HCT116 (cell line): ENCODE results near the gene ARMC8. TPM values are rescaled to one million over a fixed set of nuclear protein-coding genes. Genes with fewer than 3 reads are reported as not detected.

ENCODE experiments used
- ATAC-seq: fragments of 200-7000 bp; cut with Tn5 transposase; 2 replicates; pipeline ENCODE4 v1.9.1; 2020; ENCODE audit warnings: mild to moderate bottlenecking, moderate library complexity
- BruUV-seq: library from RNA; stranded (reverse); fragments of 400-500 nt; replicated peaks from 2 replicates; lab custom pipeline; 2021; lab: Mats Ljungman, UMichigan
- CTCF ChIA-PET: fragments of 300-600 bp; sonication (Branson Sonifier 250); formaldehyde crosslinking; loops from one replicate; lab custom pipeline; 2021; ENCODE audit warnings: antibody characterized with exemption; lab: Charles Lee
- POLR2A ChIA-PET: fragments of 300-600, 350-600 bp; sonication (Branson Sonifier 250); formaldehyde crosslinking; loops from one replicate; lab custom pipeline; 2021; ENCODE audit warnings: antibody characterized with exemption; lab: Charles Lee
- RAD21 ChIA-PET, 2 experiments: fragments of 300-600 bp; sonication (Branson Sonifier 250); formaldehyde crosslinking; loops; one replicate each; lab custom pipeline; 2023; ENCODE audit warnings: low total read pairs in 2 of 2; ENCODE audit not compliant: uncharacterized antibody in 2 of 2, unreplicated experiment in 2 of 2, low non-redundant PET in 1 of 2; lab: Charles Lee
- DNase-seq: peaks from one replicate; pipeline ENCODE4 v3.0.0-alpha.2; 2010; ENCODE audit warnings: low read depth, low spot score
- H2AFZ ChIP-seq: fragments of 200-600 bp; shearing (Covaris generic), sonication (generic); 2 replicates; pipeline ENCODE4 v1.6.1; 2017; ENCODE audit warnings: low read depth, mixed run types, mixed read lengths, antibody characterized with exemption, low read length; ENCODE audit not compliant: poor library complexity, severe bottlenecking
- H3K27ac ChIP-seq: 2 replicates; pipeline ENCODE4 v1.5.1; 2012; ENCODE audit warnings: low read depth, low read length
- H3K27me3 ChIP-seq: fragments of 200-600 bp; sonication (generic); 2 replicates; pipeline ENCODE4 v1.6.1; 2016; ENCODE audit warnings: mixed run types, low read length, mixed read lengths; ENCODE audit not compliant: insufficient read depth
- H3K36me3 ChIP-seq, 2 experiments: fragments of 200-500 bp in 1 of 2; fragments of 200-600 bp in 1 of 2; sonication (Bioruptor generic) in 1 of 2; sonication (generic) in 1 of 2; 2 replicates each; pipeline versions ENCODE4 v1.5.1 to v1.6.1; 2014 to 2016; ENCODE audit warnings: low read length in 2 of 2, inconsistent platforms in 1 of 2, mixed read lengths in 1 of 2, mixed run types in 1 of 2; ENCODE audit not compliant: insufficient read depth in 2 of 2, control insufficient read depth in 1 of 2
- H3K4me1 ChIP-seq, 2 experiments: fragments of 200-600 bp in 1 of 2; sonication (generic) in 1 of 2; 2 replicates each; pipeline versions ENCODE4 v1.5.1 to v1.6.1; 2012 to 2017; ENCODE audit warnings: low read length in 2 of 2, inconsistent platforms in 1 of 2, mild to moderate bottlenecking in 1 of 2, mixed read lengths in 1 of 2, mixed run types in 1 of 2, moderate library complexity in 1 of 2; ENCODE audit not compliant: insufficient read depth in 2 of 2, control insufficient read depth in 1 of 2
- H3K4me2 ChIP-seq: fragments of 200-600 bp; sonication (generic); 2 replicates; pipeline ENCODE4 v1.6.1; 2017; ENCODE audit warnings: mixed run types, low read length, mixed read lengths
- H3K4me3 ChIP-seq, 2 experiments: fragments of 200-600 bp in 1 of 2; sonication (generic) in 1 of 2; replicated peaks in 1 of 2; 2 replicates each; pipeline ENCODE4 v1.5.1; 2011 to 2016; ENCODE audit warnings: low read length in 2 of 2, control low read depth in 1 of 2, low read depth in 1 of 2, mild to moderate bottlenecking in 1 of 2, mixed read lengths in 1 of 2, mixed run types in 1 of 2
- H3K79me2 ChIP-seq: fragments of 200-600 bp; sonication (generic); 2 replicates; pipeline ENCODE4 v1.6.1; 2017; ENCODE audit warnings: mild to moderate bottlenecking, mixed run types, low read length, moderate library complexity, mixed read lengths; ENCODE audit not compliant: insufficient read depth
- H3K9ac ChIP-seq: fragments of 200-600 bp; sonication (generic); 2 replicates; pipeline ENCODE4 v1.6.1; 2016; ENCODE audit warnings: low read length, mixed read lengths
- H3K9me2 ChIP-seq: fragments of 200-600 bp; sonication (generic), shearing (Covaris generic); 2 replicates; pipeline ENCODE4 v1.6.1; 2017; ENCODE audit warnings: mixed run types, mild to moderate bottlenecking, moderate library complexity; ENCODE audit not compliant: insufficient read depth
- H3K9me3 ChIP-seq, 2 experiments: fragments of 200-500 bp in 1 of 2; fragments of 200-600 bp in 1 of 2; sonication (Bioruptor generic) in 1 of 2; sonication (generic) in 1 of 2; 2 replicates each; pipeline ENCODE4 v1.6.1; 2014 to 2017; ENCODE audit warnings: low read length in 2 of 2, mixed read lengths in 2 of 2, inconsistent platforms in 1 of 2, low read depth in 1 of 2, mild to moderate bottlenecking in 1 of 2, mixed run types in 1 of 2, moderate library complexity in 1 of 2; ENCODE audit not compliant: control insufficient read depth in 1 of 2, insufficient read depth in 1 of 2
- H4K20me1 ChIP-seq: fragments of 200-600 bp; sonication (generic), shearing (Covaris generic); 2 replicates; pipeline ENCODE4 v1.6.1; 2017; ENCODE audit warnings: mixed run types, mild to moderate bottlenecking, moderate library complexity; ENCODE audit not compliant: insufficient read depth
- EGR1 ChIP-seq: IDR thresholded peaks from 2 replicates; pipeline ENCODE4 v1.6.1; 2012; ENCODE audit warnings: low read depth
- EZH2phosphoT487 ChIP-seq: fragments of 200-600 bp; IDR thresholded peaks from 2 replicates; pipeline ENCODE4 v1.6.1; 2018; ENCODE audit warnings: antibody characterized with exemption, borderline replicate concordance
- POLR2AphosphoS5 ChIP-seq: IDR thresholded peaks from 2 replicates; pipeline ENCODE4 v1.6.1; 2011; ENCODE audit warnings: mild to moderate bottlenecking, low read depth, low read length, moderate library complexity
- RAD21 ChIP-seq: IDR thresholded peaks from 2 replicates; pipeline ENCODE4 v1.6.1; 2012; ENCODE audit warnings: low read depth, mild to moderate bottlenecking
- YY1 ChIP-seq: IDR thresholded peaks from 2 replicates; pipeline ENCODE4 v1.6.1; 2011; ENCODE audit warnings: low read length, low read depth, moderate library complexity, mild to moderate bottlenecking; ENCODE audit not compliant: insufficient replicate concordance; ENCODE audit errors: extremely low read depth
- intact Hi-C: fragments of 100-400 bp; cut with micrococcal nuclease; formaldehyde crosslinking; loops from 2 replicates; pipeline ENCODE4 v1.10.0; 2022
- total RNA-seq: library from RNA; stranded (reverse); gene quantifications from one replicate; pipeline ENCODE4 v1.2.1, GENCODE V29; 2021; ENCODE audit not compliant: unreplicated experiment
- TF ChIP-seq, protein P1 (sequence below): IDR thresholded peaks from 2 replicates; pipeline ENCODE4 v1.6.1; 2012
- TF ChIP-seq, protein P2 (sequence below): IDR thresholded peaks from 2 replicates; pipeline ENCODE4 v1.6.1; 2011; ENCODE audit warnings: mild to moderate bottlenecking, low read length, moderate library complexity; ENCODE audit not compliant: insufficient replicate concordance; ENCODE audit errors: extremely low read depth

Gene ARMC8
- total RNA-seq, 1 experiment from 2014 or later = 36.2 TPM

DNA sequence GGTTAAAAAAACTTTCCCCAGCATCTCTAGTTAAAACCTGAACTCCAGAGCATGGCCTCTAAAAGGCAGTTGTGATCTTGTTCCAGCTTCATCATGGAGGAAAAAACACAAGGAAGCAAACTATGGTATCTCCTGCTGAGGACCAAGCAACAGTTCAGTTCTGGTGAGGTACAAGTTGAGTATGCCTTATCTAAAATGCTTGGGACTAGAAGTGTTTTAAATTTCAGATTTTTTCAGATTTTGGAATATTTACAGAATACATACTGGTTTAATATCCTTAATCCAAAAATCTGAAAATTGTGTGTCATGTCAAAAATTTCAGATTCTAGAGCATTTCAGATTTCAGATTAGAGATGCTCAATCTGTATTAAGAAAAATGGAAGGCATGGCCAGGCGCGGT lies 22.0 kb upstream of the ARMC8 start:
- intact Hi-C loops = no loop called here
- CTCF ChIA-PET = no interaction called here
- TF ChIP-seq EGR1 (no peak), RAD21 (no peak), EZH2phosphoT487 (no peak), YY1 (no peak), POLR2AphosphoS5 (no peak)
- TF ChIP-seq, protein P1, sequence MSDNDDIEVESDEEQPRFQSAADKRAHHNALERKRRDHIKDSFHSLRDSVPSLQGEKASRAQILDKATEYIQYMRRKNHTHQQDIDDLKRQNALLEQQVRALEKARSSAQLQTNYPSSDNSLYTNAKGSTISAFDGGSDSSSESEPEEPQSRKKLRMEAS = no peak
- TF ChIP-seq, protein P2, sequence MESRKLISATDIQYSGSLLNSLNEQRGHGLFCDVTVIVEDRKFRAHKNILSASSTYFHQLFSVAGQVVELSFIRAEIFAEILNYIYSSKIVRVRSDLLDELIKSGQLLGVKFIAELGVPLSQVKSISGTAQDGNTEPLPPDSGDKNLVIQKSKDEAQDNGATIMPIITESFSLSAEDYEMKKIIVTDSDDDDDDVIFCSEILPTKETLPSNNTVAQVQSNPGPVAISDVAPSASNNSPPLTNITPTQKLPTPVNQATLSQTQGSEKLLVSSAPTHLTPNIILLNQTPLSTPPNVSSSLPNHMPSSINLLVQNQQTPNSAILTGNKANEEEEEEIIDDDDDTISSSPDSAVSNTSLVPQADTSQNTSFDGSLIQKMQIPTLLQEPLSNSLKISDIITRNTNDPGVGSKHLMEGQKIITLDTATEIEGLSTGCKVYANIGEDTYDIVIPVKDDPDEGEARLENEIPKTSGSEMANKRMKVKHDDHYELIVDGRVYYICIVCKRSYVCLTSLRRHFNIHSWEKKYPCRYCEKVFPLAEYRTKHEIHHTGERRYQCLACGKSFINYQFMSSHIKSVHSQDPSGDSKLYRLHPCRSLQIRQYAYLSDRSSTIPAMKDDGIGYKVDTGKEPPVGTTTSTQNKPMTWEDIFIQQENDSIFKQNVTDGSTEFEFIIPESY = no peak
- Histone ChIP-seq H2AFZ (no peak overlapping the region), H3K36me3 (peaks cover 36 to 42% of the 10 kb centered on the region in 2 experiments; a peak in 3 of 4 replicates), H3K27ac (no peak overlapping the region), H3K9ac (no peak overlapping the region), H3K79me2 (0 out of 2 replicates have a peak, but pooled peaks cover 3% of the 10 kb centered on the region), H3K4me2 (no peak overlapping the region), H3K4me1 (no peaks in the 10 kb centered on the region), H3K9me2 (no peaks in the 10 kb centered on the region), H3K9me3 (no peaks in the 10 kb centered on the region), H3K27me3 (no peaks in the 10 kb centered on the region), H3K4me3 (no peak overlapping the region), H4K20me1 (no peaks in the 10 kb centered on the region)
- POLR2A ChIA-PET = no interaction called here
- BruUV-seq = no TSS peak
- RAD21 ChIA-PET = no interaction called here
- no peak for DNase-seq
- no peak for ATAC-seq
